IMR-90 (cell line): Measurements from ENCODE around the gene VPS72. TPM values are rescaled to one million over a fixed set of nuclear protein-coding genes. Genes with fewer than 3 reads are reported as not detected.

Experiments used
- ATAC-seq: fragments of 200-7000 bp; cut with Tn5 transposase; 2 replicates; pipeline ENCODE4 v1.9.1; 2020; ENCODE audit warnings: low read depth, mild to moderate bottlenecking, moderate library complexity
- BruUV-seq: library from RNA; stranded (reverse); fragments of 400-500 nt; replicated peaks from 2 replicates; lab custom pipeline; 2021; lab: Mats Ljungman, UMichigan
- CTCF ChIA-PET: fragments of 300-600 bp; formaldehyde crosslinking; extraction: SDS; loops from one replicate; lab custom pipeline; 2021; ENCODE audit warnings: antibody characterized with exemption; lab: Yijun Ruan, JAX
- POLR2A ChIA-PET: fragments of 300-600 bp; sonication (Branson Sonifier 250); formaldehyde crosslinking; loops from one replicate; lab custom pipeline; 2022; ENCODE audit warnings: antibody characterized with exemption; ENCODE audit not compliant: unreplicated experiment; lab: Charles Lee
- DNase-seq: peaks from one replicate; pipeline ENCODE4 v3.0.0; 2013
- H2AFZ ChIP-seq: replicated peaks from 2 replicates; pipeline ENCODE3; 2013; ENCODE audit warnings: low read length, mild to moderate bottlenecking; ENCODE audit not compliant: poor library complexity
- H2AK5ac ChIP-seq: 2 replicates; pipeline ENCODE4 v1.6.1; 2013; ENCODE audit warnings: low read depth, low read length, inconsistent platforms
- H2AK9ac ChIP-seq: replicated peaks from 2 replicates; pipeline ENCODE3; 2013; ENCODE audit warnings: mild to moderate bottlenecking, low read depth, low read length, moderate library complexity; ENCODE audit not compliant: poor library complexity
- H2BK120ac ChIP-seq: 2 replicates; pipeline ENCODE4 v1.6.1; 2013; ENCODE audit warnings: low read depth, low read length, inconsistent platforms
- H2BK15ac ChIP-seq: 3 replicates; pipeline ENCODE4 v1.6.1; 2013; ENCODE audit warnings: low read depth, low read length, inconsistent platforms
- H2BK20ac ChIP-seq: 2 replicates; pipeline ENCODE4 v1.6.1; 2013; ENCODE audit warnings: low read depth, mild to moderate bottlenecking, inconsistent platforms, low read length, moderate library complexity
- H2BK5ac ChIP-seq: 2 replicates; pipeline ENCODE4 v1.6.1; 2013; ENCODE audit warnings: mild to moderate bottlenecking, low read depth, low read length, inconsistent platforms; ENCODE audit not compliant: poor library complexity, severe bottlenecking
- H3K14ac ChIP-seq: replicated peaks from 2 replicates; pipeline ENCODE4 v1.6.1; 2013; ENCODE audit warnings: low read depth, low read length, inconsistent platforms
- H3K18ac ChIP-seq: 2 replicates; pipeline ENCODE4 v1.6.1; 2013; ENCODE audit warnings: low read depth, low read length, control low read depth
- H3K23ac ChIP-seq: 2 replicates; pipeline ENCODE4 v1.6.1; 2013; ENCODE audit warnings: low read depth, low read length, inconsistent platforms
- H3K27ac ChIP-seq: 2 replicates; pipeline ENCODE4 v1.5.1; 2013; ENCODE audit warnings: mild to moderate bottlenecking, control low read depth, low read length; ENCODE audit not compliant: insufficient read depth
- H3K27me3 ChIP-seq: 2 replicates; pipeline ENCODE4 v1.6.1; 2013; ENCODE audit warnings: low read length; ENCODE audit not compliant: control insufficient read depth, insufficient read depth
- H3K36me3 ChIP-seq: 2 replicates; pipeline ENCODE4 v1.6.1; 2013; ENCODE audit warnings: low read length, mixed read lengths; ENCODE audit not compliant: control insufficient read depth, insufficient read depth
- H3K4ac ChIP-seq: 2 replicates; pipeline ENCODE4 v1.6.1; 2013; ENCODE audit warnings: low read depth, low read length, inconsistent platforms
- H3K4me1 ChIP-seq: 2 replicates; pipeline ENCODE4 v1.6.1; 2013; ENCODE audit warnings: low read length, mixed read lengths; ENCODE audit not compliant: control insufficient read depth, insufficient read depth
- H3K4me2 ChIP-seq: 2 replicates; pipeline ENCODE4 v1.6.1; 2013; ENCODE audit warnings: low read depth, mild to moderate bottlenecking, control low read depth, low read length, moderate library complexity
- H3K4me3 ChIP-seq: 2 replicates; pipeline ENCODE4 v1.5.1; 2013; ENCODE audit warnings: low read depth, mild to moderate bottlenecking, control low read depth, low read length, moderate library complexity; ENCODE audit not compliant: insufficient read depth
- H3K56ac ChIP-seq: 2 replicates; pipeline ENCODE4 v1.6.1; 2013; ENCODE audit warnings: low read length, inconsistent platforms; ENCODE audit not compliant: insufficient read depth; ENCODE audit errors: extremely low read depth
- H3K79me1 ChIP-seq, 2 experiments: 2 replicates each; pipeline ENCODE4 v1.6.1; 2013; ENCODE audit warnings: low read length in 2 of 2, inconsistent platforms in 1 of 2, low read depth in 1 of 2
- H3K9ac ChIP-seq: 2 replicates; pipeline ENCODE4 v1.6.1; 2013; ENCODE audit warnings: low read depth, low read length, control low read depth
- H3K9me1 ChIP-seq: 2 replicates; pipeline ENCODE4 v1.6.1; 2013; ENCODE audit warnings: low read length, inconsistent platforms; ENCODE audit not compliant: insufficient read depth
- H3K9me3 ChIP-seq: 2 replicates; pipeline ENCODE4 v1.6.1; 2013; ENCODE audit warnings: low read length; ENCODE audit not compliant: control insufficient read depth, insufficient read depth
- H4K20me1 ChIP-seq: 2 replicates; pipeline ENCODE4 v1.6.1; 2013; ENCODE audit warnings: low read length, inconsistent platforms; ENCODE audit not compliant: insufficient read depth
- H4K5ac ChIP-seq: 2 replicates; pipeline ENCODE4 v1.6.1; 2013; ENCODE audit warnings: mild to moderate bottlenecking, low read depth, low read length, control low read depth
- H4K8ac ChIP-seq, 2 experiments: 2 replicates each; pipeline ENCODE4 v1.6.1; 2013; ENCODE audit warnings: low read depth in 2 of 2, low read length in 2 of 2, control low read depth in 1 of 2, inconsistent platforms in 1 of 2
- H4K91ac ChIP-seq: 2 replicates; pipeline ENCODE4 v1.6.1; 2013; ENCODE audit warnings: low read depth, low read length, inconsistent platforms; ENCODE audit not compliant: insufficient read depth
- BHLHE40 ChIP-seq: fragments of 150-350 bp; IDR thresholded peaks from 2 replicates; pipeline ENCODE4 v1.6.1; 2016; ENCODE audit warnings: mild to moderate bottlenecking, low read depth, low read length
- CEBPB ChIP-seq: IDR thresholded peaks from 2 replicates; pipeline ENCODE4 v1.6.1; 2012; ENCODE audit warnings: low read depth, low read length, improper control_type of control experiment
- ELK1 ChIP-seq: fragments of 150-350 bp; IDR thresholded peaks from 2 replicates; pipeline ENCODE4 v1.6.1; 2016; ENCODE audit warnings: low read depth, mild to moderate bottlenecking, low read length, moderate library complexity, borderline replicate concordance
- FOS ChIP-seq: fragments of 150-350 bp; IDR thresholded peaks from 2 replicates; pipeline ENCODE4 v1.6.1; 2016; ENCODE audit warnings: low read depth, low read length
- MAFK ChIP-seq: IDR thresholded peaks from 2 replicates; pipeline ENCODE4 v1.6.1; 2012; ENCODE audit warnings: low read depth, low read length, improper control_type of control experiment
- MAZ ChIP-seq: IDR thresholded peaks from 2 replicates; pipeline ENCODE4 v1.6.1; 2012; ENCODE audit warnings: low read depth, mild to moderate bottlenecking, low read length, improper control_type of control experiment, moderate library complexity, borderline replicate concordance
- MXI1 ChIP-seq: IDR thresholded peaks from 2 replicates; pipeline ENCODE4 v1.6.1; 2012; ENCODE audit warnings: low read depth, mild to moderate bottlenecking, low read length, moderate library complexity, borderline replicate concordance
- NFE2L2 ChIP-seq: fragments of 150-350 bp; IDR thresholded peaks from 2 replicates; pipeline ENCODE4 v1.6.1; 2016; ENCODE audit warnings: low read depth, mild to moderate bottlenecking, low read length
- POLR2A ChIP-seq: IDR thresholded peaks from 2 replicates; pipeline ENCODE4 v1.6.1; 2012; ENCODE audit warnings: mild to moderate bottlenecking, low read depth, low read length
- RAD21 ChIP-seq: IDR thresholded peaks from 2 replicates; pipeline ENCODE4 v1.6.1; 2012; ENCODE audit warnings: low read length, improper control_type of control experiment
- RCOR1 ChIP-seq: IDR thresholded peaks from 2 replicates; pipeline ENCODE4 v1.6.1; 2012; ENCODE audit warnings: mild to moderate bottlenecking, low read length, improper control_type of control experiment; ENCODE audit not compliant: insufficient replicate concordance
- RFX5 ChIP-seq: IDR thresholded peaks from 2 replicates; pipeline ENCODE4 v1.8.0; 2012; ENCODE audit warnings: low read depth, mild to moderate bottlenecking, low read length, moderate library complexity
- SMC3 ChIP-seq: fragments of 150-350 bp; IDR thresholded peaks from 2 replicates; pipeline ENCODE4 v1.6.1; 2016; ENCODE audit warnings: low read depth, mild to moderate bottlenecking, antibody characterized with exemption, low read length, moderate library complexity
- WGBS, 2 experiments: methylation state at CpG; one replicate each; pipeline versions ENCODE4 v1.1.5 to v1.1.7; 2013; ENCODE audit warnings: missing lambda C conversion rate in 2 of 2; ENCODE audit not compliant: insufficient read length in 1 of 2; ENCODE audit errors: extremely low coverage in 2 of 2; 5-methylcytosine and 5-hydroxymethylcytosine counted together
- dilution Hi-C: fragments of 300-500 bp; cut with HindIII; formaldehyde crosslinking; loops from one replicate; pipeline ENCODE4 v1.14.3; 2018; ENCODE audit warnings: low sequenced_read_pairs; ENCODE audit not compliant: unreplicated experiment
- in situ Hi-C: fragments of 300-500 bp; cut with MboI; formaldehyde crosslinking; loops from 3 replicates; pipeline ENCODE4 v1.14.3; 2019; ENCODE audit warnings: low sequenced_read_pairs, inconsistent platforms, mixed read lengths
- intact Hi-C: fragments of 100-400 bp; cut with micrococcal nuclease; formaldehyde crosslinking; loops from 2 replicates; pipeline ENCODE4 v1.10.0; 2022
- polyA plus RNA-seq, 3 experiments: library from polyadenylated mRNA; depleted of rRNA; stranded (reverse); fragments of >200 nt; gene quantifications; 2 replicates each; pipeline ENCODE4 v1.2.3, GENCODE V29; 2012; ENCODE audit warnings: low replicate concordance in 1 of 3
- total RNA-seq: library from RNA; depleted of rRNA; stranded (reverse); fragments of >200 nt; gene quantifications from 2 replicates; pipeline ENCODE4 v1.2.3, GENCODE V29; 2012
- TF ChIP-seq, protein P1 (sequence below): fragments of 150-350 bp; IDR thresholded peaks from 2 replicates; pipeline ENCODE4 v1.6.1; 2017; ENCODE audit warnings: mild to moderate bottlenecking, antibody characterized with exemption, low read length, low read depth
- TF ChIP-seq, protein P2 (sequence below): conservative IDR thresholded peaks from 2 replicates; pipeline ENCODE4 v1.5.1; 2012; ENCODE audit warnings: mild to moderate bottlenecking, low read depth, low read length, improper control_type of control experiment

Gene VPS72
- total and polyA plus RNA-seq, 2 of the 4 experiments (the other 2 are of a cell fraction), result 51.3 to 62.3 TPM

- Histone ChIP-seq H3K36me3 (peaks cover 37% of the 10 kb centered on the region), H4K91ac (no peak within 1 kb of the TSS), H3K14ac (no peak within 1 kb of the TSS), H2AK9ac (no peak within 1 kb of the TSS), H3K9ac (no peak within 1 kb of the TSS), H3K9me3 (no peaks in the 10 kb centered on the region), H3K4me3 (no peak within 1 kb of the TSS), H3K27ac (no peak within 1 kb of the TSS), H3K79me1 (0 out of 4 replicates have a peak, but pooled peaks cover 0 to 3% of the 10 kb centered on the region in 2 experiments), H2AFZ (no peak within 1 kb of the TSS), H4K5ac (no peak within 1 kb of the TSS), H4K8ac (no peak within 1 kb of the TSS), H3K9me1 (no peaks in the 10 kb centered on the region), H2BK15ac (no peak within 1 kb of the TSS), H3K18ac (no peak within 1 kb of the TSS), H4K20me1 (no peaks in the 10 kb centered on the region), H2BK5ac (no peak within 1 kb of the TSS), H2BK120ac (no peak within 1 kb of the TSS), H3K27me3 (no peaks in the 10 kb centered on the region), H2AK5ac (no peak within 1 kb of the TSS), H3K4me2 (no peak within 1 kb of the TSS), H3K56ac (no peak within 1 kb of the TSS), H3K23ac (no peak within 1 kb of the TSS), H3K4ac (no peak within 1 kb of the TSS), H3K4me1 (no peaks in the 10 kb centered on the region), H2BK20ac (no peak within 1 kb of the TSS)
- TF ChIP-seq BHLHE40 (no peak), MXI1 (no peak), RFX5 (no peak), RAD21 (no peak), SMC3 (no peak), FOS (no peak), NFE2L2 (no peak), MAZ (no peak), MAFK (no peak), ELK1 (no peak), RCOR1 (no peak), CEBPB (no peak), POLR2A (no peak)
- TF ChIP-seq, protein P1, sequence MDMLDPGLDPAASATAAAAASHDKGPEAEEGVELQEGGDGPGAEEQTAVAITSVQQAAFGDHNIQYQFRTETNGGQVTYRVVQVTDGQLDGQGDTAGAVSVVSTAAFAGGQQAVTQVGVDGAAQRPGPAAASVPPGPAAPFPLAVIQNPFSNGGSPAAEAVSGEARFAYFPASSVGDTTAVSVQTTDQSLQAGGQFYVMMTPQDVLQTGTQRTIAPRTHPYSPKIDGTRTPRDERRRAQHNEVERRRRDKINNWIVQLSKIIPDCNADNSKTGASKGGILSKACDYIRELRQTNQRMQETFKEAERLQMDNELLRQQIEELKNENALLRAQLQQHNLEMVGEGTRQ, result no peak
- TF ChIP-seq, protein P2, sequence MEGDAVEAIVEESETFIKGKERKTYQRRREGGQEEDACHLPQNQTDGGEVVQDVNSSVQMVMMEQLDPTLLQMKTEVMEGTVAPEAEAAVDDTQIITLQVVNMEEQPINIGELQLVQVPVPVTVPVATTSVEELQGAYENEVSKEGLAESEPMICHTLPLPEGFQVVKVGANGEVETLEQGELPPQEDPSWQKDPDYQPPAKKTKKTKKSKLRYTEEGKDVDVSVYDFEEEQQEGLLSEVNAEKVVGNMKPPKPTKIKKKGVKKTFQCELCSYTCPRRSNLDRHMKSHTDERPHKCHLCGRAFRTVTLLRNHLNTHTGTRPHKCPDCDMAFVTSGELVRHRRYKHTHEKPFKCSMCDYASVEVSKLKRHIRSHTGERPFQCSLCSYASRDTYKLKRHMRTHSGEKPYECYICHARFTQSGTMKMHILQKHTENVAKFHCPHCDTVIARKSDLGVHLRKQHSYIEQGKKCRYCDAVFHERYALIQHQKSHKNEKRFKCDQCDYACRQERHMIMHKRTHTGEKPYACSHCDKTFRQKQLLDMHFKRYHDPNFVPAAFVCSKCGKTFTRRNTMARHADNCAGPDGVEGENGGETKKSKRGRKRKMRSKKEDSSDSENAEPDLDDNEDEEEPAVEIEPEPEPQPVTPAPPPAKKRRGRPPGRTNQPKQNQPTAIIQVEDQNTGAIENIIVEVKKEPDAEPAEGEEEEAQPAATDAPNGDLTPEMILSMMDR, result no peak
- CTCF ChIA-PET, result interaction anchor here (2.5 kb wide), 1 partner anchor 57 kb away, joined by 16 read pairs; no protein-coding TSS in a partner anchor
- intact Hi-C loops (loop anchor here (1.0 to 2.0 kb wide), 2 partner anchors 57 to 132 kb away; no protein-coding TSS in a partner anchor), dilution Hi-C loops (no loop called here), in situ Hi-C loops (loop anchor here (5.0 kb wide), 1 partner anchor 59 kb away; no protein-coding TSS in a partner anchor)
- no TSS peak for BruUV-seq
- POLR2A ChIA-PET, result no interaction called here
- 100% methylated on average over 2 of the region's 4 CpGs; no CpG with 5 or more reads in 1 of the 2 experiments for WGBS, 2 experiments
- DNase-seq (no peak), ATAC-seq (no peak)
These were observed 33.5 kb downstream of the VPS72 start, which contains the start of gene TNFAIP8L2 for GRCh38 chr1:151156515-151156819. Gene TNFAIP8L2 (plus strand): TSS chr1:151156649. CDS start chr1:151158698, 2,049 bp downstream.
